Measurements from ENCODE around the gene SYPL2.

The SYPL2 gene

DNA sequence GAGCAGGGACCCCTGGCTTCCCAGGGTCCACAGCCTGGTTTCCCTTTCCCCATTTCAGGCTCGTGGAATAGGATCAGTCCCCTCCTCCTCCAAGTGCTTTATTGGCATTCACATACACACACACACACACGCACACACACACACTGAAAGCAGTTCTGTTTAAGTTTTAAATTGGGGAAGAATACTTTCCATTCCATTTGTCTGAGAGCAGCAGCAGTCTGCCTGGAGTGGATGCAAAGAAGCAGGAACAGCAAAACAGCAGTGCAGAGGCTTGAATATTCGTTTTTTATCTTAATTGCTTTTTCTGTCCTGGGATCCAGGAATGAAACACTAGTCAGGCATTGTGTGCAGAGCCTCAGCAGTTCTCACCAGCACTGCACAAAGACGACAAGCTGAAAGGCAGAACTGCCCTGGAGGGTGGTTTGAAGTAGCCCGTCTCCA lies 34.6 kb downstream of the SYPL2 start:
- in situ Hi-C loops (cut with HindIII; ENCODE audit: low pct_unique_long_range_greater_than_20kb, low sequenced_read_pairs), result no loop called here
- TF ChIP-seq JUND (IDR thresholded peaks at IDR 0.05; ENCODE audit: low read depth), result no peak

DNA sequence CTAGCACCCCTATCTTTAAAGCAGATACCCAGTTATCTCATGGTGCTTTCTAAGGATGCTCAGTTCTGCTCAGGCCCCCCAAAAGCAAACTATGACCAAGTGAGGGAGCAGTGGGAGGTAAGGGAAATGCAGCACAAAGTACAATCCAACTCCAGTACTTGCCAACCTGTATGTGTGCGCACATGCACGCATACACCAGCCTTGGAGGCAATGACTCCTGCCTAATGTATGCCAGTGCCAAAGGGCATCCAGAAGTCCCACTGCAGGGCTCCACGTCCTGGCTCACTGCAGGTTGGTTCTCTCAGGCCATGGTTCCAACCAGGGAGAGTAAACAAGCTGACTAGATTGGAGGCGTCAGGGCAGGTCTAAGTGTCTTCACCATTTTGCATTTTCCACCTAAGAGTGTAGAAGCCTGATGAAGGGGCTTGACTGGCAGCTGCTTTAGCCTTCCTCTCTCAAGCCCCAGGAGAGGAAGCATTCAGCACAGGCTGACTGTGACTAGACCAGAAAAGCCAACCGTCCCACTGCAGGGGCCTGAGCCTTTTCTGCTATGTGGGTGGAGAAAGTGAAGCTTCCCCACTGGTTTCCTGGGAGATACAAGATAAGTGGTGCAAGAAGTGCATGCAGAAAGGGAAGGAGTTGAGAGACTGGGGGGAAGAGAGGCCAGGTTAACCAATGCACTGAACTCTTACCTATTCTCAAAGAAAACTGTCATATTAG lies 35.5 kb downstream of the SYPL2 start:
- in situ Hi-C loops (cut with HindIII; ENCODE audit: low pct_unique_long_range_greater_than_20kb, low sequenced_read_pairs), result no loop called here
- DNase-seq (ENCODE audit: low read depth in 1 of 2, low spot score in 1 of 2), result no peak

More for the DNA sequence above, 34.6 kb downstream of the SYPL2 start:
- no peak for DNase-seq (ENCODE audit: low read depth in 1 of 2, low spot score in 1 of 2)

DNA sequence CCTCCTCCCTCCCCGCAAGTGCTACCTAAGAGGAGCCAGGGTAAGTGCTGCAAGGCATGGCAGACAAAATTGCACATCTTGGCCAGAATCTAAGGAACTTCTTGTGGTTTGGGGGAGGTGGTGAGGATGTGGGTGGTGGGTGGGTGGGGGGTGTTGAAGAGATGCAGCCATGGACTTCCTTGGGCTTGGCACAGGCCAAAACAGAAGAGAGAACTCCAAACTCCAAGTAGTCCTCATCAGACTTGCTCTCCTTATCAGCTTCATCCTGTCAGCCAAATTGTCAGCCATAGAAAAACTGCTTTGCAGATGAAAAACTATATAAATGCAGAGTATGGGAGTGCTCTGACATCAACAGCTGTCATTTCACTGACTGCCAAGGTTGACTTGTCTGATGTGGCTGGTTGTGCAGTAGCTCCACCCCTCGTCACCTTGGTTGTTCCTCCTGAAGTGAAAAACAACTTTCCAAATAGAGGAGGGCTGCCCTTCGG lies 36.1 kb downstream of the SYPL2 start:
- in situ Hi-C loops (cut with HindIII; ENCODE audit: low pct_unique_long_range_greater_than_20kb, low sequenced_read_pairs), result no loop called here
- TF ChIP-seq JUND (IDR thresholded peaks at IDR 0.05; ENCODE audit: low read depth), result no peak

More for the DNA sequence above, 35.5 kb downstream of the SYPL2 start:
- no peak for TF ChIP-seq JUND (IDR thresholded peaks at IDR 0.05; ENCODE audit: low read depth)

DNA sequence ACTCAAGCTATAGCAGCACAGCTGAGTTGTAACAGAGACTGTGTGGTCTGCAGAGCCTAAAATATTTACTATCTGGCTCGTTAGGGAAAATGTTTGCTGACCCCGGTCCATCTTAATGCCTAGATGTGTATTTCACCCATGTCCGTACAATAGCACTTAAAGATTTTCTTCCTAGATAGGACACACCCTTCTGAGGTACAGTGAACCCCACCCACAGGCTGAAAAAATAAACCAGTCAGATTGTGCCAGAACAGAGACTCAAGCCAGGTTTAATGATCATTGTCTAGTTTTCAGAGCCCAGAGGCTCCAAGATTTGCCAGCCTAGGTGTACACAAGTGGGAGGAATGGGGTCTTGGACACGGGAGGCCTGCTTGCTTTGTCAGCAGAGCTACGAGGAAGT lies 37.6 kb downstream of the SYPL2 start:
- in situ Hi-C loops (cut with HindIII; ENCODE audit: low pct_unique_long_range_greater_than_20kb, low sequenced_read_pairs), result no loop called here
- DNase-seq (ENCODE audit: low read depth in 1 of 2, low spot score in 1 of 2), result no peak
- TF ChIP-seq JUND (IDR thresholded peaks at IDR 0.05; ENCODE audit: low read depth), result no peak

More for the DNA sequence above, 36.1 kb downstream of the SYPL2 start:
- DNase-seq (ENCODE audit: low read depth in 1 of 2, low spot score in 1 of 2), result no peak

DNA sequence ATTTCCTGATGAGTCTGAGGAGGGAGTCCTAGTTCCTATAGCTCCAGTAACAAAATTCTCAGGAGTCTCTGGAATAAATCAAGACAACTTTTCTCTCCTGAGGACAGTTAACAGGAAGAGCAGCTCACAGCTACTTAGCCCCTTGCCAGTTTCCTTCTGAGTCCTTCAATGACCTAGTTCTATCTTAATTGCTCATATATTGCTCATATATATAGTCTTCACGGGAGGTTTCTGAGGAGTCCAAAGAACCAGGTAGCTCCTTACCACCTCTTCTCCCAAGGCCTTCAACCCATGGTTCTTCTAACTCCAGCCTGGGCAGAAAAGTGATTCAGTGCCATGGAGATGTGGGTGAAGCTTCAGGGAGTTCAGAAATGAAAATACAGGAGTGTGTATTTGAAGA lies 38.6 kb downstream of the SYPL2 start:
- in situ Hi-C loops (cut with HindIII; ENCODE audit: low pct_unique_long_range_greater_than_20kb, low sequenced_read_pairs), result no loop called here
- TF ChIP-seq JUND (IDR thresholded peaks at IDR 0.05; ENCODE audit: low read depth), result no peak
- DNase-seq (ENCODE audit: low read depth in 1 of 2, low spot score in 1 of 2), result no peak

DNA sequence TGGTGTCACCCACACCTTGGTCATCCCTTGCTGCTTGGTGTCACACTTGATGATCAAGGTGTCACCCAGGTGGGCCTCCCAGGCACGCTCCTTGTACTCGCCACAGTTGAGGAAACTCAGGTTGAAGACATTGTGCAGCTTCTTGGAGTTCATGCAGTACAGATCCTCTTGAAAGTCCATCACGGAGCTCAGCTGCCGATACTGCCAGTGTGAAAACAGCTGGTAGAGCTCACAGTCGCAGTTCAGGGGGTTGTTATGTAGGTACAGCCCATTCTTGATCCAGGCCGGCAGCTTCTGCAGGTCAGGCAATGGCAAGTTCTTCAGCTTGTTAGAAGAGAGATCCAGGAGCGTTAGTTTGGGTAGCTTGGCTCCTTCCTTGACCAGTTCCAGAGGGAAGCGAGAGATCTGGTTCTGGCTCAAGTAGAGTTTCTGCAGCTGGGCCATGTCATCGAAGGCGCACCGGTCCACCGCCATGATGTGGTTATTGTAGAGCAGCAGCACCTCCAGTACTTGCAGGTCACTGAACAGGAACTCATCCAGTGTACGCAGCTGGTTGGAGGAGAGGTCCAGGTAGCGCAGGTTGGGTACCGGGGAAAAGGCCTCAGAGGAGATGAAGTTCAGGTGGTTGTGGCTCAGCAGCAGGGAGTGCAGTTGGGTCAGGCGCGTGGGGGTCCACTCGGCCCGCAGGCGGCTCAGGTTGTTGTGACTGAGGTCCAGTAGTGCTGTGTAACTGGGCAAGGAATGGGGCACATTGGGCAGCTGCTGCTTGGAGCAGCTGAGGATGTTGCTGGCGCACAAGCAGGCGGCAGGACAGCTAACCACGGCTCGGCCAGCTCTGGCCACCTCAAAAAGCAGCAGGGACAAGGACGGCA lies 41.9 kb downstream of the SYPL2 start:
- no peak for TF ChIP-seq JUND (IDR thresholded peaks at IDR 0.05; ENCODE audit: low read depth)
- DNase-seq (ENCODE audit: low read depth in 1 of 2, low spot score in 1 of 2), result no peak
- in situ Hi-C loops (cut with HindIII; ENCODE audit: low pct_unique_long_range_greater_than_20kb, low sequenced_read_pairs), result no loop called here

DNA sequence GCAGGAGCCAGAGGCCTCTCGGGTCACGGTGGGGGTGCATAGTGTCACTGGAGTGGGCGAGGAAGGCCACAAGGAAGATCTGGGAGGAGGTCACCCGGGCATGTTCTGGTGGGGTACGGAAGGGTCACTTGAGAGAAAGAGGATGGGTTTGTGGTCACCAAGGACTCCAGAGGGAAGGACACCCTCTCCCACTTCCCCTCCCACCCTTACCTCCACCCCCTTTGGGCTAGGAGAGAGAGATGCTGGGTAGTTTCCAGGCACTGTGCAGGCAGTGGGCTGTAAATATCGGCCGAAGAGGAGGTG lies 42.5 kb downstream of the SYPL2 start:
- TF ChIP-seq JUND (IDR thresholded peaks at IDR 0.05; ENCODE audit: low read depth), result no peak
- in situ Hi-C loops (cut with HindIII; ENCODE audit: low pct_unique_long_range_greater_than_20kb, low sequenced_read_pairs), result no loop called here

DNA sequence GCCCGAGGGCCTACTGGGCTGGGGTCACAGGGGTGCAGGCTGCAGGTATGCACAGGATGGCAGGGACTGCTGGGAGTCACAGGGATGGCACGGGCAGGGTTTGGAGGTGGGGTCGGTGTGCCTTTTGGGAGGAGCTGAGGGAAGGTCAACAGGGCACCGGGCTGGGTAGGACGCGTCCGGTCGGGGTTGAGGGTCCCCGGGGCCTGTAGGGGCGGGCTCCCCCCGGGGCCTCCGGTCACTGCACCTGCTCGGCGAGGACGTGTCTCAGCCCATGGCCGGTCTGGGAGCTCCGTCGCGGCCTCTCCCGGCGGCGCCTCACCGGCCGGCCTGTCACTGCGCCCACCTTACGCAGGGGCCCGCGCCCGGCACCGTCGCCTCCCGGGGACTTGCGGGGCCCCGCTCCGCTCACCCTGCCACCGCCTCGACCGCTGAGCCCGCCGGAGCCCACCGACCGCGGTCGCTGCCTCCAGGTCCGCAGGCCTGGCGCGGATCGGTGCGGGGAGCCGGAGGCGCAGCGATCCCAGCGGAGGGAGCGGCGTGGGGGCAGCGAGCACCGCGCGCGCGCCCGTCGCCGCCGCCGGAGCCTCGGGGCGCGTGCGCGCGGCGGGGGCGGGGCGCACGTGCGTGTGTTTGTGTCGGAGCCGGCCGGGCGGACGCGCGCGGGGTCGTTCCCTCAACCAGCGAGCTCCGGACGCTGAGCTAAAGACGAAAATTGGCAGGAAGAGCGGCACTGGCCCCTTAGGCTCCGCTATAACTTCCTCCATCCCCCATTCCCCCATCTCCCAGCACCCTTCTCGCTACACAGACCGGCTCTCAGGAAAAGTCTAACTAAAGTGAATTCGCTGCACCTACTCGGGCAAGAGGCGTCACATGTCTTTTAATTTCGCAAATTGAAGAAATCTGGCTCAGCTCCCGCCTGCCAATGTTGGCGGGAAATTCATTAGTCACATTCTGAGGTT lies 43.1 kb downstream of the SYPL2 start, which contains the start of gene AMIGO1:
Gene AMIGO1, minus strand, starts transcription at position 552 of the 959 bp plus-strand sequence. CDS start 815 bp downstream, outside the sequence.
- in situ Hi-C loops (cut with HindIII; ENCODE audit: low pct_unique_long_range_greater_than_20kb, low sequenced_read_pairs), result no loop called here
- peak; percentile 42 to 70 for DNase-seq (ENCODE audit: low read depth in 1 of 2, low spot score in 1 of 2)
- no peak for TF ChIP-seq JUND (IDR thresholded peaks at IDR 0.05; ENCODE audit: low read depth)

More for the DNA sequence above, 42.5 kb downstream of the SYPL2 start:
- DNase-seq (ENCODE audit: low read depth in 1 of 2, low spot score in 1 of 2), result no peak

DNA sequence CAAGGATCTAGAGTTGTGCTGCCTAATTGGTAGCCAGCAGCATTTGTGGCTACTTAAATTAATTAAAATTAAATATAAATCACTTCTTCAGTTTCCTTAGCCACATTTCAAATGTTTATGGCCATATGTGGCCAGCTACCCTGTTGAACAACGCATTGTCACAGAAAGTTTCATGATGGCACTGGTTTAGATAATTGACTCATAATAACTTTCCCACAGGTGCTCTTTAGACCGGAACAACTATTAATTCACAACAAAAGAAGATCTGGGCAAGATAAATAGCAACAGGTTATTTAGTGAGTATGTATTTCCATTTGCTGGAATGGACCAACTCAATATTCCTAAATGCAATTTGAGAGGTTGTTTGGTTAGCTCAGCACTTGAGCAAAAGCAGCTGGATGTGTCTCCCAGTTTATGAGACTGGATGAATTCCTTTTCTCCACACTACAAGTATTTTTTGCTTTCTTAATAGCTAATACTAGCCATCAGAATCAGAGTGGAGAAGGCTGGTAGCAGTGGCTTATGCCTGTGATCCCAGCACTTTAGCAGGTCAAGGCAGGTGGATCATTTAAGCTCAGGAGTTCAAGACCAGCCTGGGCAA lies 46.9 kb downstream of the SYPL2 start:
- TF ChIP-seq JUND (IDR thresholded peaks at IDR 0.05; ENCODE audit: low read depth), result no peak
- in situ Hi-C loops (cut with HindIII; ENCODE audit: low pct_unique_long_range_greater_than_20kb, low sequenced_read_pairs), result no loop called here
- no peak for DNase-seq (ENCODE audit: low read depth in 1 of 2, low spot score in 1 of 2)

DNA sequence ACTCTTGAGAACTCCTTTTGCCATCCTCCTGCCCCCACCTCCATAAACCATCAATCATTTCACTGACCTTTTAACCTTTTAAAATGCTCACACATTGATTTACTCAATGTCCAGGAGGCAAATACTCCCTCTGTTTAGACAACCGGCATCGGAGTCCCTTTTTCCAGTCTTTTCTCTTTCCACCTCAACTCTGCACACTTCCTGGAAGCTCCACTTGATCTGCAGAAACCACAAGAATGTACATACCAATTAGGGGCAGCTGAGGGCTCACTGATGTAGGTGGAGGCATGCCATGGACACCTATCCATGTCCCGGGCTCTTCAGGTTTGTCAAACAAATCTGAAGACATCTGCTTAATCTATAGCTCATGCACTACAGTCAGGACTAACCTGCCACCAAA lies 48.5 kb downstream of the SYPL2 start:
- no peak for TF ChIP-seq JUND (IDR thresholded peaks at IDR 0.05; ENCODE audit: low read depth)
- no peak for DNase-seq (ENCODE audit: low read depth in 1 of 2, low spot score in 1 of 2)
- in situ Hi-C loops (cut with HindIII; ENCODE audit: low pct_unique_long_range_greater_than_20kb, low sequenced_read_pairs), result no loop called here

DNA sequence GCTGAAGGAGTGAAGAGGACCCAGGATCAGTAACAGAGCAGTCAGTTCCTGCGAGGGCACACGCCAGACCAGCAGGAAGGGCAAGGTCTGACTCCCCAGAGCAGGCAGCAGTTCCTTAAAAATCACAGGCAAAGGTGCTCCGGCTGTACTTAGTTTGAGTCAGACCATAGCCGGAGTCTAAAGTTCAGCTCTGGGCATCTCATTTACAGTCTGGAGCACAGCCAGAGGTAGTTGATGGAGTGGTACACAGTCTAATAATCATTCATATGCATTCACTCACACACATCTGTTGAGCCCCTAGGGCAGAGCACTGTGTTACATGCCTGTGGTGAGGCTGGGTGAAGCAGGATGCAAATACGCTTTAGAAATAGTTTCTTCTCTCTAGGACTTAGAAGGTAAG lies 50.5 kb downstream of the SYPL2 start:
- in situ Hi-C loops (cut with HindIII; ENCODE audit: low pct_unique_long_range_greater_than_20kb, low sequenced_read_pairs), result no loop called here
- DNase-seq (ENCODE audit: low read depth in 1 of 2, low spot score in 1 of 2), result peak in 1 of 2 experiments; percentile 25
- TF ChIP-seq JUND (IDR thresholded peaks at IDR 0.05; ENCODE audit: low read depth), result no peak

DNA sequence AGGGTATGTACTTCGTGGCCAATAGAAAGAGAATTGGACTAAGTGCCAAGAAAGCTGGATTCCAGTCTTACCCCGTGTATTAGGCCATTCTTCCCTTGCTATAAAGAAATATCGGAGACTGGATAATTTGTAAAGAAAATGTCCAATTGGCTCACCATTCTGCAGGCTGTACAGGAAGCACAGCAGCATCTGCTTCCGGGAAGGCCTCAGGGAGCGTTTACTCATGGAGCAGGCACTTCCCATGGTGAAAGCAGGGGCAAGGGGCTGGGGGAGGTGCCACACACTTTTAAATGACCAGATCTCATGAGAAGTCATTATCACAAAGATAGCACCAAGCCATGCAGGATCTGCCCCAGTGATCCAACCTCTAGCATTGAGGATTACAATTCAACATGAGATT lies 51.0 kb downstream of the SYPL2 start:
- in situ Hi-C loops (cut with HindIII; ENCODE audit: low pct_unique_long_range_greater_than_20kb, low sequenced_read_pairs), result no loop called here
- no peak for DNase-seq (ENCODE audit: low read depth in 1 of 2, low spot score in 1 of 2)
- TF ChIP-seq JUND (IDR thresholded peaks at IDR 0.05; ENCODE audit: low read depth), result no peak

Data from T47D (cell line).